Measurements from ENCODE around the gene MAGIX.
A peak's percentile ranks its signal among the peaks of the same experiment; 100 is the strongest.
"Not testable (repeated sequence)": the region's sequence is repeated elsewhere in the genome, so short reads cannot be mapped to it uniquely, and the experiment has no call there.

Gene MAGIX

DNA sequence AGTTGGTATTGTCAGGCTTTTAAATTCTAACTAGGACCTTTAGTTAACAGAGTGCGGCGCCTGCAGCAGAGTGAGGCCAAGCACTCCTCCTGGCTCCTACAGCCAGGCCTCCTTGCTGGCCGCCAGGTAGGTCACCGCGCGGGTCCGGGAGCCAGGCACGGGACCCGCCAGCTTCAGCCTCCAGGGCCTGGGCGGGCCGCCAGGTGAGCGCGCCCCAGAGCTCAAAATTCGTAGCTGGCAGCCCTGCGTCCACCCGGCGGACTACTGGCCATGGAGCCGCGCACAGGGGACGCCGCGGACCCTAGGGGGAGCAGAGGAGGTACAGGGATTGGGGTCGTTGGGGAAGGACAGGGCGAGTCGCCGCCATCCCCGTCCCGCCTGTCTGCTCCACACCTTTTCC lies at the start of gene MAGIX:
Gene MAGIX, plus strand, starts transcription at position 139 of the 400 bp plus-strand sequence. Its CDS starts 132 bp downstream, at position 271.
- DNase-seq, result no peak

DNA sequence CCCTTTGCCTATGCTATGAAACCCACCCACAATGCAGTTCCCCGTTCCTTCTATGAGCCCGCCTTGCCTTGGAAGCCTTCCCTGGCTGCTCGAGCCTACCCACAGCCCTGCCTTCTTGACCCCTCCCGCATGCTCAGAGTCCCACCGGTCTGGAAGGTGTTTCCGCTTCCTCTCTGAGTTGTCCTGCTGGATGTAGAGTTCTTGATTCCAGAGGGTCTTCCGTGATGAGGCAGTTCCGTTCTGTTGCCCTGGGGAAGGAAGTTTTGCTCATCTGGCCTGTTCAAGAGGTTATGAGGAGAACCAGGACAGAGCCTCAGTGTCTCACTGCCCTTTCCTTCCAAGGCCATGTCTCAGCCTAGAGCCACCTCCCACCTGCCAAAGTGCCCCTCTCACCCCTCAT lies 46.5 kb upstream of the MAGIX start:
- no peak for DNase-seq

DNA sequence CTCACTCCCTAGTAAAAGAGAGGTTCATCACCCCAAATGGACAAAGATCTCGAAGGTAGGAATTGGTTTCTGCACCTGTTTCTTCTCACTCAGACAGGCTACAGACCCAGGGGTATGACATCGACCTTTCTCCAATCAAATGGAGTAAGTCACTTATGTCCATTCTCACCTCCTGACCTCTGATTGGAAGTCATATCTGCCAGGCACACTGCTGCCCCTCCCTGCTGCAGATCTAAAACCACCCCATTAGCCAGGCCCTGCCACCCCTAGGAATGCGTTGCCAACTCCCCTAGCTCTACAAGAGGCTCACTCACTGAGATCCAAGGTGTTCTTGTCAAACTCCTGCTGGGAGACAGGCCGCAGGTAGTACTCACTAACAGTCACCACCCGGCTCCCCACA lies 45.8 kb upstream of the MAGIX start:
- no peak for DNase-seq

DNA sequence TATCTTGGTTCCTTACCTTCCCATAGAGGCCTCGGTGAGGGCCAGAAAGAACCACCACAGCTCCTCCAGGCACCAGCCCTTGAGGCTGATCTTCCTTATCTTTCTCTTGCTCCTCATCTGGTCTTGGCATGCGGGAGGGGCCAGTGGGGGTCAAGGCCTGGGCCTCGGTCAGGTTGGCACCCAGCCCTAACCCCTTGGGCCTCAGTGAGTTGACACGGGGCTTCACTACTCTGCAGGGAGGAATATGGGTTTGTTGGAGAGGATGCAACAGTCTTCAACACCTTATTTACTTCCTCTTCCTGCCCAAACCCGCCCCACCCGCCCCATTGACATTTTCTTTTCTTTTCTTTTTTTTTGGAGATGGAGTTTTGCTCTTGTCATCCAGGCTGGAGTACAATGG lies 45.0 kb upstream of the MAGIX start:
- DNase-seq, result no peak

DNA sequence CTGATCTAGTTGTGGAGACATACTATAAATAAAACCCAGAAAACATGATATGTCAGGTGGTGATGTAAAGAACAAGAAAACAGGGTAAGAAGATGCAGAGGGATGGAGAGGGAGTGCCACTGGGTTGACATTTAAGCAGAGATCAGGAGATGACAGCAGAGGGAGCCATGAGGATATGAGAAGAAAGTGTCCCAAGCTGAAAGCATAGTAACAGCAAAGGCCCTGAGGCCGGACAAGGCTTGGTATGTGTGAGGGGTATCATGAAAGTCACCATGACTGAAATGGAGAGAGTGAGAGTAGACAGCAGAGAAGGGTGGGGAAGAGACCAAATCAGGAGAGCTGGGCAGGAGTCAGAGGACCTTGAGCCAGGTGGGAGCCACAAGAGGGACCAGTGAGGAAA lies 42.5 kb upstream of the MAGIX start:
- DNase-seq, result no peak

DNA sequence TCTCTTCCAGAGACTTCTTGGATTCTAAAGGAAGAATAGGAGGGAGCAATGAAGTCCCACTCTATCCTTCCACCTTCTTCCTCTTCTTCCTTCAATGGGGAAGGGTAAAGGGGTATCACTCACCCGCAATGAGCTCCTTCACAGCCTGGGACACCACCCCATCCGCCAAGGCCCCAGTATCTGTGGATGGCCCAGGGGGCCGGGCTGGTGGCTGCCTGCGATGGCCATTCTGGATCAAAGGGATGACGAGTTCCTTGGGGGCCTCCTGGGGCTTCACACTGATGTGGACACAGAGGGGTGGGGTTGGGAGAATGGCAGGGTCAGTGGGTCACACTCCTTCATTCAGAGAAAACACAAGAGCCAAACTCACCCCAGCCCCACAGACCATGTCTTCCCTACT lies 40.1 kb upstream of the MAGIX start:
- no peak for DNase-seq

DNA sequence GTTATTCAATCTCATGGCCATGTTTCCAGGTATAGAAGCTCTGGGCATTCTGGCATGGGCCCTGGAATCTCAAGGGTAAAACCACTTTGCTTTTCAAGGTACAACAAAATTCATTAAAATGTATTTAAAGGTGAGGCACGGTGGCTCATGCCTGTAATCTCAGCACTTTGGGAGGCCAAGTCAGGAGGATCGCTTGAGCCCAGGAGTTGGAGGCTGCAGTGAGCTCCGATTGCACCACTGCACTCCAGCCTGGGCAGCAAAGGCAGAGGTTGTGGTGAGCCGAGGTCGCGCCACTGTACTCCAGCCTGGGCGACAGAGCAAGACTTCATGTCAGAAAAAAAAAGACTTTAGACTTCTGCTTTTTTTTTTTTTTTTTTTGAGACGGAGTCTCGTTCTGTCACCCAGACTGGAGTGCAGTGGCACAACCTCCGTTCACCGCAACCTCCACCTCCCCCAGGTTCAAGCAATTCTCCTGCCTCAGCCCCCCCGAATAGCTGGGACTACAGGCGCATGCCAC lies 34.8 kb upstream of the MAGIX start:
- DNase-seq, result not testable (repeated sequence)

DNA sequence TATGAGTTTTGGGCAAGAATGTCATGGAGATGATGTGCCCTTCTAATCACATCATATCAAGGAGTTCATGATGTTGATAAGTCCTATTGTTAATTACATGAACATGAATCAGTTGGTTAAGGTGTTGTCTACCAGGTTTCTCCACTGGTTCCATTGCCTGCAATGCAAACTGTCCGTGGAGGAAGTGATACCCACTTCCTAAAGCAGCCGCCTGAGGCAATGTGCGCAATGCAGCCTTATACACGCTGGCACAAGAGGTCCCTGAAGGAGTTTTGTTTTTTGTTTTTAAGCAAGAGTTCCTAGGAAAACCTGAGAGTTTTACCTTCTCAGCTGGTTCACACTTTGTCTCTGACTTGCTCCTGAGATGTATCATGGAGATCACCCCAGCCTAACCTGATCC lies 33.1 kb upstream of the MAGIX start:
- DNase-seq, result no peak

DNA sequence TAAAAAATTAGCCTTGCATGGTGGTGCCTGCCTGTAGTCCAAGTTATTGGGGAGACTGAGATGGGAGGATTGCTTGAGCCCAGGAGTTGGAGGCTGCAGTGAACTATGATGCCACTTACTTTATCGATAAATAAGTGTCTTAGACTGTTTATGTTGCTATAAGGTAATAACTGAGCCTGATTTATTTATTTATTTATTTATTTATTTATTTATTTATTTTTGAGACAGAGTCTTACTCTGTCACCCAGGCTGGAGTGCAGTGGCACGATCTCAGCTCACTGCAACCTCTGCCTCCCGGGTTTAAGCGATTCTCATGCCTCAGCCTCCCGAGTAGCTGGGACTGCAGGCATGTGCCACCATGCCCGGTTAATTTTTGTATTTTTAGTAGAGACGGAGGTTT lies 30.3 kb upstream of the MAGIX start:
- DNase-seq, result not testable (repeated sequence)

DNA sequence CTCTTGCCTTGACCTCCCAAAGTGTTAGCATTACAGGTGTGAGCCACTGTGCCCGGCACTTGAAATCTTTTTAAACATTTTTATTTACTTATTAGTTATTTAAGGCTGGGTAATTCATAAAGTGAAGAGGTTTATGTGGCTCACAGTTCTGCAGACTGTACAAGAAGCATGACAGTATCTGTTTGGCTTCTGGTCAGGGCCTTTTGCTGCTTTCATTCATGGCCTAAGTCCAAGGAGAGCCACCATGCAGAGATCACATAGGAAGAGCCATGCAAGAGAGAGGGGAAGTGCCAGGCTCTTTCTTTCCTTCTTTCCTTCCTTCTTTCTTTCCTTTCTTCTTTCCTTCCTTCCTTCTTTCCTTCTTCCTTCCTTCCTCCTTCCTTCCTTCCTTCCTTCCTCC lies 28.8 kb upstream of the MAGIX start:
- DNase-seq, result no peak

DNA sequence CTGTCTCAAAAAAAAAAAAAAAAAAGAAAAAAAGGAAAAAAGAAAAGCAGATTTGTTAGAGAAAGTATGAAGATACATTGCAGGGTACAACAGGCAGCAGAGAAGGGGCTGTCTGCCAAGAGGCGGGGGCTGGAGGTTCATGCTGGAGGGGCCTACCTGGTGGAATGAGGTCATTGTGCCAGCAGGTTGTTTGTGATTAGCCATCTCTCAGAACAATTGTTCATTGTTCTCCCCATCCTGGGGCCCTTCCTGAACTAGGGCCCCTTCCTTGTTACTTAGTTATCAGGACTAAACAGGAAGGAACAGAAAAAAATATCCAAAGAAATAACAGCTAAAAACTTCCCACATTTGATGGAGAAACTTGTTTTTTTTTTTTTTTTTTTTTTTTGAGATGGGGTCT lies 25.1 kb upstream of the MAGIX start:
- no peak for DNase-seq

DNA sequence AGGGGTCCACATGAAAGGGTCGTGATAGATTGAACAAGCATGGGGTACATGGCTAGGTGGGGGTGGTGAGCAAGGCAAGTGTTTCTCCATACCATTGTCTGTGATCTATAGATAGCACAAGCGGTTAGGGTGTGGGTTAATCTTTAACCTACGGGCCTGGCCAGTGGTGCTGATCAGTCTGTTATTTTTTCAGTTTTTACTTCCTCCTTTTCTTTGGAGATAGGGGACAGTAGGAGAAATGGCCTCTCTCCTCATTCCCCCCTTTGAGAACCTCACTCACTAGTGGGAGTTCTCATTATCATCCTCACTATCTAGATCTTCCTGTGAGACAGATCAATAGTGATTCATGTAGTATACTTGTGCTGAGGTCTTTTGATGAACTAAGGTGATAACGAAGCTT lies 22.8 kb upstream of the MAGIX start:
- no peak for DNase-seq

DNA sequence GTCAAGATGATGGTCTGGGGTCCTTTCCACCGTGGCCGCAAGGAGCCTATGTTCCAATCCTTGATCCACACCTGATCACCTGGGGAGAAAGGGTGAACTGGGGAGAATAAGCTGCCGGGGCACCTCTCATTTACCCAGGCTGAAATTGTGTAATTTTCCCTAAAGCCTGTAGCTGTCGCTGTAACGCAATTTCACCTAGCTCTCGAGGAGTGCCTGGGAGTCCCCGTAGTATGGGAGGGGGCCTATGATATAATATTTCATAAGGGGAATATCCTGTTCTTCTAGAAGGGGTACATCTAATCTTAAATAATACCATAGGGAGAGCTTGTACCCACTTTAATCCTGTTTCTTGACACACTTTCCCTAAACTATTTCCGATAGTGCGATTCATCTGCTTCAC lies 20.3 kb upstream of the MAGIX start:
- not testable (repeated sequence) for DNase-seq

DNA sequence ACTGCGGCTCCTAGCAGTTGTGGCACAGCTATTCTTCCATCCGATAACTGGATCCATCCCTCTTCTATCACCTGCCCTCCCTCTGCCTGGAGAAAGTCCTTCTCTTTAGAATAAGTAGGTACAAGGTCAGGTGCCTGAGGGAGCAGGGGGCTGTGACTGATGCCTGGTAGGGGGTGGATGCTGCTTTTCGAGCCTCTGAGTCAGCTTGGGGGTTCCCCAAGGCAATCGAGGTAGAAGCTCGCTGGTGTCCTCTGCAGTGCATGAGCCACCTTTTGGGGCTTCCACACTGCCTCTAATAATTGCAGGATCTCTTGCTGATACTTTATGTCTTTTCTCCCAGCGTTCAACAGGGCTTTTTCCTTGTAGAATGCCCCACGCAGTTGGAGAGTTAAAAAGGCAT lies 19.4 kb upstream of the MAGIX start:
- not testable (repeated sequence) for DNase-seq

DNA sequence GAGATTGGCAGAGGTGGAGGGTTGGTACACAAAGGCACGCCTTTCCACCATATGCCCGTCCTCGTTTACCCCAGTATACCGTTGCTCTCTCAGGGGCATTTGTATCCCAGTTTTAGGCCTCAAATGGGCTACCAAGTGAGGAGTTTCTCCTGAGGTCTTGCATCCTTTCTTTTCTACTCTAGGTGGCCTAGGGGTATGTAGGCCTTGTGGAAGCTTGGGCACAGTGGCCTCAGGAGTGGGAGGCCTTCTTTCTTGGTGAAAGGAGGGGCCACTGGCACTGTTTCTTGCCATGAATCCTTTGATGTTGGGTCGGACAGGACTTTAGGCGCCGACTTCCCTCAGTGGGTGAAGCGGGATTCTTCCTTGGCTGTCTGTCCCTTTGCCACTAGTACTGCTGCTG lies 15.3 kb upstream of the MAGIX start:
- no peak for DNase-seq

DNA sequence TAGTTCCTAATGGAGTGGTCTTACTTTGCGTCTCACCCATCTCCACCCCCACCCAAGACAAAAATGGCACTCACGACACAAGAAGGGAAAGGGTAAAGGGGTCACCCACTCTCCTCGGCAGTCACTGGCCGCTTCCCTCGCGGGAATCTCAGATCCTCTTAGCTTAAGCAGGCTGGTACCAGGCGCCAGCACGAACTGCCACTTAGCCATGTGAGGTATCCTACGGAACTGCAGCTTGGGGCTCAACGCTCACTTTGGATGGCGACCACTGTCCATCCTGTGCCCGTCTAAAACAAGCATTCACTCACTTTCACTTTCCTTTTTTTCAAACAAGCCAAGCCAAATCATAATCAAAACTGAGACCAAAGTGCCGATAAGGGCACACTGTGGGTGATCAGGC lies 14.6 kb upstream of the MAGIX start:
- no peak for DNase-seq

DNA sequence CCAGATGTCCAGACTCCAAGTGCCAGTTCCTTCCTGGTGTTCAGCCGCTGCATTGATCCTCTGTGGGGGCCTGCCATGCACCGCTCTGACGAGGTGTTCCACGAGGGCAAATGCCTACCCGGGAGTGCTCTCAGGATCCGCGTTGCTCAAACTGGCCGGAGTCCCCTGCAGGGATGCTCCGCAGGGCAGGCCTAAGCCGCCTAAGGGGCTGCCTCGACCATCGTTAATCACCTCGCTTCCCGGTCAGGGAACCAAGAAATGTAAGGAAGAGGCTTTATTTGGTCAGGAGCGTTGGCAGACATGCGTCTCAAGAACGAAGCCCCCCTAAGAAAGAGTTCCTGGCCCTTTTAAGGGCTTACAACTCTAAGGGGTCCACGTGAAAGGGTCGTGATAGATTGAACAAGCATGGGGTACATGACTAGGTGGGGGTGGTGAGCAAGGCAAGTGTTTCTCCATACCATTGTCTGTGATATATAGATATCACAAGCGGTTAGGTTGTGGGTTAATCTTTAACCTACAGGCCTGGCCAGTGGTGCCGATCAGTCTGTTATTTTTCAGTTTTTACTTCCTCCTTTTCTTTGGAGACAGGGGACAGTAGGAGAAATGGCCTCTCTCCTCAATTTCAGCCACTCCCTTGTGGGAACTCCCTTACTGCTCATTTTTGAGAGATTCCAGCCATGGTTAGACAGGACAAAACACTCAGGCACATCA lies 14.0 kb upstream of the MAGIX start:
- DNase-seq, result not testable (repeated sequence)

DNA sequence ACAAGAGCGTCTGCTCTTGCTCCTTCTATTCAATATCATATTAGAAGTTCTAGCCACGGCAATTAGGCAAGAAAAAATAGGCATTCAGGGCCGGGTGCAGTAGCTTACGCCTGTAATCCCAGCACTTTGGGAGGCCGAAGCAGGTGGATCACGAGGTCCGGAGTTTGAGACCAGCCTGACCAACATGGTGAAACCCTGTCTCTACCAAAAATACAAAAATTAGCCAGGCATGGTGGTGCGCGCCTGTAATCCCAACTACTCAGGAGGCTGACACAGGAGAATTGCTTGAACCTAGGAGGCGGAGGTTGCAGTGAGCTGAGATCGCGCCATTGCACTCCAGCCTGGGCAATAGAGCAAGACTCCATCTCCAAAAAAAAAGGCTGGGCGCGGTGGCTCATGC lies 13.3 kb upstream of the MAGIX start:
- DNase-seq, result not testable (repeated sequence)

DNA sequence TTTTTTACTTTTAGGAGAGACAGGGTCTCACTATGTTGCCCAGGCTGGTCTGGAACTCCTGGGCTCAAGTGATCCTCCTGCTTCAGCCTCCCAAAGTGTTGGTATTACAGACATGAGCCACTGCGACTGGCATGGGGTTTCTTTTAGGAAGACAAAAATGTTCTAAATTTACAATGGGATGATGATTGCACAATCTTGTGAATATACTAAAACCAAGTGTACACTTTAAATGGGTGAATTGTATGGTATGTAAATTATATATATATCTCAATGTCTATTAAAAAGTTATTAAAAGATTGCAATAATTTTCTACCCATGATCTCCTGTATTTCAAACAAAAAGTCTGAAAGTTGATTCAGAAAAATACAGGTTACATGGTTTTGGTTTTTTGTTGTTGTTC lies 9.1 kb upstream of the MAGIX start:
- DNase-seq, result no peak

DNA sequence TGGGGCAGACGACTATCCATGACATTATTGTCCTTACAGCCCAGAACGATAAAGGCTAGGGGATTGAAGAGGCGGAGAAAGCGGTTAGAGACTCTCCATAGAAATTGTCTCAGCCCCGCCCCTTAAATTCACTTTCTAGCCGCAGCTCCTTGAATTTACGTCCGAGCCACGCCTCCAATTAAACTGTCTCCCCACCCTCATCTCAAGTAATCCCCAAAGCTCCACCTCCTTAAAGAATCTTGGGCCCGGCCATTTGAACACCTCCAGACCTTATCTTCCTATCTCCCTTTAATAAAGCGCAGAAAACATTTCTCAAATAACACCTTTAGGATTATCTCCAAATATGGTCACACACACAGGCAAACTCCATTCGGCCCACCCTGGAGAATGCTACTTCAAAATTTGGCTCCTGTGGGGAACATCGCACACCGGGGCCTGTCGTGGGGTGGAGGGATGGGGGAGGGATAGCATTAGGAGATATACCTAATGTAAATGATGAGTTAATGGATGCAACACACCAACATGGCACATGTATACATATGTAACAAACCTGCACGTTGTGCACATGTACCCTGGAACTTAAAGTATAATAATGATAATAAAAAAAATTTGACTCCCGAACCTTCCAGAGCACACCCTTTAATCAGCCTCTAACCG lies 7.2 kb upstream of the MAGIX start:
- DNase-seq, result no peak

DNA sequence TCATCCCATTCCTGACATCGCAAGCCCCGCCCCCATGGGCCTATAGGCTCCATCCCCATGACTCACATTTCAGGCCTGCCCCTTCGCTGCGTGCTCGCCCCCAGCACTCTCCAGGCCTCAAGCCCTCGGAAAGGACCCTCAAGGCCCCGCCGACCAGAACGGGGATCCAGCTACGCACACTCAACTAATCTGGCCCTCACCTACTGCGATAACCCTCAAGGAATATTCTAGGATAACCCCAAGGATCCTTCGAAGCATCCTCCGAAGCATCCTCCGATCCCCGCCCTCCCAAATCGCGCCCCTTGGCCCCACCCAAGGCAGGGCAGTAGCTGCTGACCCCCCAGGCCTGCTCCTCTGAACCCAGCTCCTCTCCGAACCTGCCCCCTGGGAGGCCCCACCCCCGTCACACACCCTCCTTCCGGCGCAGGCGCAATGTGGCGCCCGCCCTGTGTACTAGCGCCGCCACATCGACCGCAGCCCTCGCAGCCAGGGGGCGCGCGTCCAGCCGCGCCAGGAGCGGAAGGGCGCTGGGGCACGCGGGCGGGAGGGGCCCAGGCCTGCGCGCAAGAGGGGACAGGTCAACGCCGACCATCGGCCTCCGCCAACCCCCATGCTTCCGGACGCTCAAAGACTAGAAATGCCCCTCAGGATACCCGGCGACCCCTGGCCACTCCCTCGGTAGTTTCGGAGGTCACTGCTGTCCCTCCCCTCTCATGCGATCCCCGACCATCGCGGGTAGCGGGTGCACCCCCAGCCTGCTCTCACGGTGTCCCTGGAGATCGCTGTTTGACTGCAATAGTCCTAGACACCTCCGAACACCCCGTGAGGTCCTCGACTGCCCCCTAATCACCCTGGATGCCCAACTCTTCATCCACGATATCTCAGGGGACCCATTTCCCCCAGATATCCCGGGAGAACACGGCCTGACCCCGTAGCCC lies 6.4 kb upstream of the MAGIX start:
- peak; percentile 19 for DNase-seq

DNA sequence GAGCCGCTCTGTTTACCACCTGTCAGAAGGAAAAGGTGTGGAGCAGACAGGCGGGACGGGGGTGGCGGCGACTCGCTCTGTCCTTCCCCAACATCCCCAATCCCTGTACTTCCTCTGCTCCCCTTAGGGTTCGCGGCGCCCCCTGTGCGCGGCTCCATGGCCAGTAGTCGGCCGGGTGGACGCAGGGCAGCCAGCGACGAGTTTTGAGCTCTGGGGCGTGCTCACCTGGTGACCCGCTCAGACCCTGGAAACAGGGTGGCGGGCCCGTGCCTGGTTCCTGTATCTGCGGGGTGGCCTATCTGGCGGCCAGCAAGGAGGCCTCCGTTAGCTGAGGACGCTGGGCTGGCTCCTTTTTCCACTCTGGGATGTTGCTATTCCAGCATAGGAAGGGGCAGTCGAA lies 5.4 kb upstream of the MAGIX start:
- no peak for DNase-seq

DNA sequence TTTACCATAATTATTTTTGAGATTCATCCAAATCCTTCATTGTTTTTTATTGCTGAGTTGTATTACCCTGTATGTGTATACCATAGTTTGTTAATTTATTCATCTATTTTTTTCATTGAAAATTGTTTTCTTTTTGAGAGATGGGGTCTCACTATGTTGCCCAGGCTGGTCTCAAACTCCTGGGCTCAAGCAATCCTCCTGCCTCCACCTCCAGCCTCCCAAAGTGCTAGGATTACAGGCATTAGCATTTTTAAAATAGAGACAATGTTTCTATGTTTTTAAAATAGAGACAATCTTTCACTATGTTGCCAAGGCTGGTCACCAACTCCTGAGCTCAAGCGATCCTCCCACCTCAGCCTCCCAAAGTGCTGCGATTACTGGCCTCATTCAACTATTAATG lies 1.6 kb upstream of the MAGIX start:
- no peak for DNase-seq

DNA sequence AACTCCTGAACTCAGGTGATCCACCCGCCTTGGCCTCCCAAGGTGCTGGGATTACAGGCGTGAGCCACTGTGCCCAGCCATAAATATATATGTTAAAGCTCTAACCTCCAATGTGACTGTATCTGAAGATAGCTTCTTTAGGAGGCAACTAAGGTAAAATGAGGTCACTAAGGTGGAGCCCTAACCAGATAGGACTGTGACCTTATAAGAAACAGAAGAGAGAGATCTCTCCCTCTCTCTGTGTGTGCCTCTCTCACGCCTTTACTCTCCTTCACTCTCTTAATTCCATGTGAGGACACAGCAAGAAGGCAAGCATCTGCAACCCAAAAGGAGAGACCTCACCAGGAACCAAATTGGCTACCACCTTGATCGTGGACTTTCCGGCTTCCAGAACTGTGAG lies 926 bp upstream of the MAGIX start:
- no peak for DNase-seq
